SU-DHL-6 (cell line): ENCODE results near the gene TSHZ2.

Source experiments
- CTCF ChIP-seq: fragments of 200-600 bp; sonication (generic); IDR thresholded peaks from one replicate; pipeline ENCODE4 v1.5.1; 2017; ENCODE audit warnings: antibody characterized with exemption, mild to moderate bottlenecking, low read length, moderate library complexity; ENCODE audit not compliant: insufficient read depth, poor library complexity, severe bottlenecking
- EZH2phosphoT487 ChIP-seq: fragments of 200-600 bp; sonication (generic), shearing (Covaris generic); conservative IDR thresholded peaks from 2 replicates; pipeline ENCODE4 v1.6.1; 2018; ENCODE audit warnings: mild to moderate bottlenecking, antibody characterized with exemption, low read length, moderate library complexity, mixed read lengths

- TF ChIP-seq CTCF (no peak), EZH2phosphoT487 (no peak)
Observed at GRCh38 chr20:53384392-53384791, 412.2 kb downstream of the TSHZ2 start.
